NCI-H345 (cell line): ENCODE measurements around the gene AARSD1.
"Not testable (repeated sequence)": the region's sequence is repeated elsewhere in the genome, so short reads cannot be mapped to it uniquely, and the experiment has no call there.

ENCODE experiments used
- DNase-seq: peaks from one replicate; lab custom pipeline; 2025; lab: John Stamatoyannopoulos, UW

The AARSD1 gene

DNA sequence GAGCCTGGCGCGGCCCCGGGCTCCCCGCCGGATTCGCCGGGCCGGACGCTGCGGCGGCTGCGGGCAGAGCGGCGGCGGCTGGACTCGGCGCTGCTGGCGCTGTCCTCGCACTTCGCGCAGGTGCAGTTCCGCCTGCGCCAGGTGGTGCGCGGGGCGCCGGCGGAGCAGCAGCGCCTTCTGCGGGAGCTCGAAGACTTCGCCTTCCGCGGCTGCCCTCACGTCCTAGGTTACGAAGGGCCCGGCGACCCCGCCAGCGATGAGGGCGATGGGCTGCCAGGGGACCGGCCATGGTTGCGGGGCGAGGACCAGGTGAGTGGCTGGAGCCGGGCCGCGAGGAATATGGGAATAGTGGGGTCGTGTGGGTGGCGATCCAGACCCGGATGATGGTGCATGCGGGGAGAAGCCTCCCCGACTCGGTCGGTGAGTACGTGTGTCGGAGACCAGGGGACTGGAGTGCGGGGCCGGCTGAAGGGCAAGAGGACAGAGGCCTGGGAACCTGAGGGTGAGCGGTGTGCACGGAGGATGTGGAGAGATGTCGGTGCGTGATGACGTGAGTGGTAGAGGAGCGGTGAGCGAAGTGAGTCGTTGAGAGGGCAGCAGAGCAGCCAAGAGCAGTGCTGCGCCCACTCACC lies 16.6 kb upstream of the AARSD1 start:
- DNase-seq: peak; percentile 41

DNA sequence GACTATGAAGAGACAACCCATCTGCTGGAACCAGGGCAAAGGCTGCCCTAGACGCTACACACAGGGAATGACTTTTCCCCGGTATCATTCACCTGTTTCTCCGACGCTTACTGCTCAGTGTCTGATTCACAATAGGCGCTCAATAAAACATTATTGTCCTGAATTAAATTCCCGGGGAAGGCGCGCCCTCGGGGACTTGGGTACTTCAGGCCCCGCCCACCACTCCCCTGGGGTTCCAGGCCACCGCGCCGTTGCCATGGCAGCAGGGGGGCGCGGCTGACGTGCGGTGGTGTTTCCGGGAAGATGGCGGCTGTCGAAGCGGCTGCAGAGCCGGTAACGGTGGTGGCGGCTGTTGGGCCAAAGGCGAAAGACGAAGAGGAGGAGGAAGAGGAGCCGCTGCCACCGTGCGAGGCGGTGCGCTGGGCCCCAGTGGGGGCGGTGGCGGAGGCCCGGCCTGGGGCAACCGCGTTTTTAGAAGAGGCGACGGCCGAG lies 16.1 kb upstream of the AARSD1 start, which contains the start of gene RUNDC1:
Gene RUNDC1 (plus strand): TSS at position 292 of the 492 bp plus-strand sequence. CDS start 12 bp downstream, at position 304.
- peak; percentile 93 for DNase-seq

DNA sequence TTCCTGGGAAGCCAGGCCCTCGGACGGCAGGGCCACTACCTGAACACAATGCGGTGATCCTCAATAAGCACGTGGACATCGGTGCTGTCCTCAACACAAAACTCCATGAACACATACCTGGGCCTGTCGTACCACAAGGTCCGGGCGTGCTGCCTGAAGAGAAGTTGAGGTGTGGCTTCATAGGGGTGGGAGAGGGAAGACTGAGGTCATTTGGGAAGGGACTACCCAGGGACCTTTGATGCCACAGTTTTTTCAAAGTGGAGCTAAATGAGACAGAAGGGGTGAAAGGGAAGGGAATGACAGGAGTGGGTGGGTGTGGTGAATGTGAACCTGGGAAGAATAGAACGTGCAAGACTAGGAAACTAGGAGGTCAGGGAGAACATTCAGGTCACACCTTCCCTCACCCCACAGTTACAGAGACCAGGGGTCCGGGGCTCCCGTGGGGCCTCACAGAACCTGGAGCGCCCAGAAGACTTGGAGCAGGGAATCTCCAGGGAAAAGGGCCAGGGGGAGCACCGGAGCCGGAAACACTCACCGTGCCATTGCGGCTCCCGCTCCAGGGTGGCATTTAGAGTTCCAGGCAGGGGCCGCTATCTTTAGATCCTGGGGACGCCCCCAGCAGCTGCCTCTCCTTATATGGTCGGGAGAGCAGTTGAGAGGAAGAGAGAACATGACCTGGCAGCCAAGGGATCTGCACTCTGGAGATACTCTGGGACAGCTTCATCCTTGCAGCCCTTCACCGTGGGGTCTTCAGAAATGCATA lies 15.4 kb upstream of the AARSD1 start, which contains the start of gene PTGES3L:
Gene PTGES3L (minus strand): TSS at position 570 of the 763 bp plus-strand sequence. CDS start 27 bp downstream, at position 543.
- DNase-seq: peak; percentile 77

DNA sequence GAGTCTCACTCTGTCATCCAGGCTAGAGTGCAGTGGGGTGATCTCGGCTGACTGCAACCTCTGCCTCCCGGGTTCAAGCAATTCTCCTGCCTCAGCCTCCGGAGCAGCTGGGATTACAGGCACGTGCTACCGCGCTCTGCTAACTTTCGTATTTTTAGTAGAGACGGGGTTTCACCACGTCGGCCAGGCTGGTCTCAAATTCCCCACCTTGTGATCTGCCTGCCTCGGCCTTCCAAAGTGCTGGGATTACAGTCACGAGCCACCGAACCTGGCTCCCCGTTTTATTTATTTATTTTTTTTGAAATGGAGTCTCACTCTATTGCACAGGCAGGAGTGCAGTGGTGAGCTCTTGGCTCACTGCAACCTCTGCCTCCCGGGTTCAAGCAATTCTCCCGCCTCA lies 11.4 kb upstream of the AARSD1 start:
- DNase-seq: not testable (repeated sequence)

DNA sequence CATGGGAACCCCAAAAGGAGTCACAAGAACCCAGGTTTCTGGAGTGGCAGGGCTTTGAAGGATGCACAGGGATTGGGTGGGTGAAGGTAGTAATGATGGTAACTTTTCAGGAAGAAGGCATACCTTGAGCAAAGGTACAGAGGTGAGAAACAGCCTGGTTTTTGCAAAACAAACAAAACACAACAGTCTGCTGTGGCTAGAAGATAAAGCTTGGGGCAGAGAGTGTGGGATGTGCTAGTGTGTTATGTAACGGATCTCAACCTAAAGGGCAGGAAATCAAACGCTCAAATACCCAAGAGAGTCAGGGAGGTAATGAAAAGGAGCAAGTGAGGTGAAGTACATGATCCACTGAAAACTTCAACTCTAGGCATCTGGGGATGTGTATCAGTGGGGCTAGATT lies 11.0 kb upstream of the AARSD1 start:
- DNase-seq: no peak

DNA sequence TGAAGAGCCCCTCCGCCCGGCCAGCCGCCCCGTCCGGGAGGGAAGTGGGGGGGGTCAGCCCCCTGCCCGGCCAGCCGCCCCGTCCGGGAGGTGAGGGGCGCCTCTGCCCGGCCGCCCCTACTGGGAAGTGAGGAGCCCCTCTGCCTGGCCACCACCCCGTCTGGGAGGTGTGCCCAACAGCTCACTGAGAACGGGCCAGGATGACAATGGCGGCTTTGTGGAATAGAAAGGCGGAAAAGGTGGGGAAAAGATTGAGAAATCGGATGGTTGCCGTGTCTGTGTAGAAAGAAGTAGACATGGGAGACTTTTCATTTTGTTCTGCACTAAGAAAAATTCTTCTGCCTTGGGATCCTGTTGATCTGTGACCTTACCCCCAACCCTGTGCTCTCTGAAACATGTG lies 9.1 kb upstream of the AARSD1 start:
- not testable (repeated sequence) for DNase-seq

DNA sequence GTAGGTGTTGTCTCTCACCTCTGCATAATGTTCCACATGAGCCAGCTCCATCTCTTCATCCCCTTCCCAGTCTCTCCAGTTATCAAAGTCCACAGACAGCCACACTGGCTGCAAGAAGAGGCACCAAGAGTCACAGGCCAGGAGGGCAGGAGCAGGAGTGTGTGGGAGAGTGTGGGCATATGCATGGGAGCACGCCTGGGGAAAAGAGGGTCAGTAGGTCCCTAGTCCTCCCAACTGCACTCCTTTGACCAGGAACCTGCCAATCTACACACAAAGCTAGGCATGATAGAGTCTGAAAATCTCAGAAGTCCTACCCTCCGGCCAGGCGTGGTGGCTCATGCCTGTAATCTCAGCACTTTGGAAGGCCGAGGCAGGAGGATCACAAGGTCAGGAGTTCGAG lies 7.3 kb upstream of the AARSD1 start:
- DNase-seq: no peak

DNA sequence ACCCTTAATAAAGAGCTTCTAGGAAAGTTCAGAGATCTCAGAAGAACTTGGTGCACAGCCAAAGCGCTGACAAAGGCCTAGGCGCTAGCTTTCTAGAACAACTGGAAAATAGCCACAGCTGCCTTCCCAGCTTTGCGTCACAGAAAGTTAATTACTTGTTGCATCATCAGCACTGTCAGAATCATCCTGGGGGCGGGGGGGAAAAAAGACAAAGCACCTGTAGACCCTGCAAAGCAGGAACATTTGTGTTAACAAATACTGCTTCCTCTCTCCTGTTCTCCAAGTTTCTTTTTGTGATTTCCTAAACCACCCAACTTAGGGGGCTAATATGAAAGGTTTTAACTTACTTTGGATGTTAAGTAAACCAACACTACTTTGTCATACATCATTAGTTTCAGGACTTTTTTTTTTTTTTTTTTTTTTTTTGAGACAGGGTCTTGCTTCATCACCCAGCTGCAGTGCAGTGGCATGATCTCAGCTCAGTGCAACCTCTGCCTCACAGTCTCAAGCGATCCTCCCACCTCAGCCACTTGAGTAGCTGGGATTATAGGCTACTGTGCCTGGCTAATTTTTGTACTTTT lies 4.8 kb upstream of the AARSD1 start:
- no peak for DNase-seq

DNA sequence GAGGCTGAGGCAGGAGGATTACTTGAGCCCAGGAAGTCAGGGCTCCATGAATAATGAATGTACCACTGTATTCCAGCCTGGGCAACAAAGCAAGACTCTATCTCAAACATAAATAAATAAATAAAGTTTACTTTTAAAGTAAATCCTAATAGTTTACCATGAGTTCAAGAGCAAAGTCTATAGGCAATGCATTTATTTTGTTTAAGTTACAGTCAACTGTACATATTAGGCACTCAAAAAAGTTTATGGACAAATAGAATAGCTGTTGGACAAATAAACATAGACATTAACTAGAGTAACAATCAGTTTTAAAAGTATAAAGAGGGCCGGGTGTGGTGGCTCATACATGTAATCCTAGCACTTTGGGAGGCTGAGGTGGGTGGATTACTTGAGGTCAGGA lies 3.7 kb upstream of the AARSD1 start:
- no peak for DNase-seq

DNA sequence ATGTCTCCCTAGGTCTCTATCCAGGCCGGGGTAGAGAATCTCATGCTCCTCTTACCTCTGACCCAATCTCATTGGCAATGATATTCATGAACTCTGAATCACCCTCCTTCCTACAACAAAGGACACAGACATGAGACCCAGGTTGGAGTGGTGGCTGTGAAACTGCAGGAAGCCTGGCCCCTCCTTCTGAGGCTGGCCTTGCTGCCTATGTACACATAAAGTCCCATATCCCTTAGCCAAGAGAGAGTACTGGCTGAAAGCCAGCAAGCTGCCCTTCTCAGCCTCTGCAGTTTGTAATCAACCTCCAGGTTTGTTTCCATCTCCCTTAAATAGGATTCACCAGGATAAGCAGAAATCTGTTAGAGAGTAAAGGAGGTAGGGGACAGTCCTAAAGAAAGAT lies 10.6 kb downstream of the AARSD1 start:
- no peak for DNase-seq

DNA sequence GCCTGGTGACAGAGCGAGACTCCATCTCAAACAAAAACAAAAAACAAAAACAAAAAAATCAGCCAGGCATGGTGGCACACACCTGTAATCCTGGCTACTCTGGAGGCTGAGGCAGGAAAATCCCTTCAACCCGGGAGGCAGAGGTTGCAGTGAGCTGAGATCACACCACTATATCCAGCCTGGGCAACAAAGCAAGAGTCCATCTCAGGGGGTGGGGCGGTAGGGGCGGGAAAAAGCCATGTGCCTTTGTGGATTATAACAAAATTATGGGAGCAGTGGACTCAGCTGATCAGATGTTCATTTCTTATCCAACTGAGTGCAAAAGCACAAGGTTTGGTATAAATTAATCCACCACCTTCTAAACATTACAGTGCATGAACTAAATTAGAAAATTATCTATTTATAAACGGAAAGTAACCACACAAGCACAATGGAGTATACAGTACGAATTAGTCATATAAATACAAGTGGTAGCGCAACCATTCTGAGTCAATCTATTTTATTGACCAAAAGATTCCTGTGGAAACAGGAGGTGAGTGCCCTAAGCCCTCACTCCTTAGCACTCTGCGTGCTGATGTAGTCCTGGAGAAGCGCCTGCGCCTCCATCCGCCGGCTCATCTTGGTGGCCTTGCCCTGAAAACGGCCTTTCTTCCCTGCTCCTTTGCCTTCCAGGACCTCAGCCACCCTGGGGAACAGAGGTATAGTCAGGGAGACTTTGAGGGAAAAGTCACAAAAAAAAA lies 14.0 kb downstream of the AARSD1 start:
- no peak for DNase-seq

DNA sequence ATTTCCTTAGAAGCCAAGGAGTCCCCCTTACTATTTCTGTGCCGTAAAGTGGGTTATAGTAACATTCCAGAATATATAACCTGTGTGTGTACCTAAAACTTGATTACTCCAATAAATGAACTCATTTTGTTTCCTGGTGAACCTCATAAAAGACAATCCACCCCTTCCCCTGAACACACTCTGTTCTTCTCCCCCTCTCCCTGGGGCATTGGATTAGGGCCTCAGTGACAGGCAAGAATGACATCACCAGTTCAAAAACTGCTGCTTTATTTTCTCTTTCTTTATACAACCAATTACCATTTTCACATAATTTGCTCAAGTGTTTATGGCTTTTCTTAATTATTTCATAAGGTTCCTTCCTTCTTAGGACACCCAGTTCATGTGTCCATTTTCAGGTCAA lies 17.4 kb downstream of the AARSD1 start:
- DNase-seq: no peak

DNA sequence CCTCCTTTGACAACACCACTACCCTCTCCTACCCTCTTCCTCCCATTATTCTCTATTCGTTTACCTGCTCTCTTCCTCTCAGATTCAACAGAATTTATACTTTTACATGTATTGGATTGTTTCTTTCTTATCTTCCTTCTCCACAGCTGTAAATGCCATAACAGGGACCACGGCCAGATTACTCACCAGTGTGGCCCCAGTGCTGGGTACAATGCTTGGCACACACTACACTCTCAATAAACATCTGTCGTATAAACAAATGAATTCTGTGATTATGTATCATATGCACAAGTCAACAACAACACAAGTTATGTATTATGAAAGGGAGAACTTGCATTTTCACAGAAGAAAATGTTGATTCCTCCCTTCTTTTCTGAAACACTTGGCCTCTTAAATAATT lies 20.0 kb downstream of the AARSD1 start:
- no peak for DNase-seq

DNA sequence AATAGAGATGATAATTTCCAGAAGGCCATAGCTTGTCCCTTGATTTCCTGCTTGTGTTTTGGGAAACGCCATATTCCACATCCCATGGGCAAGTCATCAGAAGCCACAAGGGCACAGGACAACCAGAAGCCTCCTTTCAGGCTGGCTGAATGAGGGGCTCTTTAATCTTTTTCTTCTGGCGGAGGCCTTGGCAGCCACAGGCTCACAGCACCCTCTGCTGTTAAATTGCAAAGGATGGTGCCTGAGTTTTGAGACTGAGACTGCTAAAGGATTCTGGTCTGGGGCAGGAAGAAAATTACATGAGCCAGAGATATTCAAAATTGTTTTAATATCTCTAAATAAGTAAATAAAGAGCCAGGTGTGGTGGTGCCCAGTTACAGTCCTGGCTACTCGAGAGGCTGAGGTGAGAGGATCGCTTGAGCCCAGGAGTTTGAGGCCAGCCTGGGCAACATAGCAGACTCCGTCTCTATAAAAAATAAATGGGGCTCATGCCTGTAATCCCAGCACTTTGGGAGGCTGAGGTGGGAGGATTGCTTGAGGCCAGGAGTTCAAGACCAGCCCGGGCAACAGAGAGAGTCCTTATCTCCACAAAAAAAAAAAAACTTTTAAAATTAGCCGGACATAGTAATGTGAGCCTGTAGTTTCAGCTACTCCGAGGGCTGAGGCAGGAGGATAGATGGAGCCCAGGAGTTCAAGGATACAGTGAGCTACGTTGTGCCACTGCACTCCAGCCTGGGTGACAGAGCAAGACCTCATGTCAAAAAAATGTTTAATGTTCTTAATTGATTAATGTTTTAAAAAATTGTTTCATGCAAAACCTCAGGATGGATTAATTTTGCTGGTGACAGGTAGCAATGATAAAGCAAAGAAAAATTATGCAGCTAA lies 26.3 kb downstream of the AARSD1 start:
- peak; percentile 34 for DNase-seq

DNA sequence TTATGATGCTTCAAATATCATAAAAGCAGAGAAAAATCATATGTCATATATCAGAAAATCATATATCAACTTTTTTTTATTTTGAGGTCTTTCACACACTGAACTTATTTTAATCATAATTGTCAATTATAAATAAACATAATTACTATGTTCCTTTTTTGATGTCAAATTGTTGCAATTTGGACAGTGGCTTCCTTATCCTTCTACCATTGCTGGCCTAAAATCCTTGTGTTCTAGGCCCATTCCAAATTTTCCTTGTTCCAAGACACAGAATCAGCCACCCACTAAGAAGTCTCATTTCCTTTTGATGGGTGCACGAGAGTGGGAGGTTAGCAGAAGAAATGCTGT lies 34.8 kb downstream of the AARSD1 start:
- no peak for DNase-seq

DNA sequence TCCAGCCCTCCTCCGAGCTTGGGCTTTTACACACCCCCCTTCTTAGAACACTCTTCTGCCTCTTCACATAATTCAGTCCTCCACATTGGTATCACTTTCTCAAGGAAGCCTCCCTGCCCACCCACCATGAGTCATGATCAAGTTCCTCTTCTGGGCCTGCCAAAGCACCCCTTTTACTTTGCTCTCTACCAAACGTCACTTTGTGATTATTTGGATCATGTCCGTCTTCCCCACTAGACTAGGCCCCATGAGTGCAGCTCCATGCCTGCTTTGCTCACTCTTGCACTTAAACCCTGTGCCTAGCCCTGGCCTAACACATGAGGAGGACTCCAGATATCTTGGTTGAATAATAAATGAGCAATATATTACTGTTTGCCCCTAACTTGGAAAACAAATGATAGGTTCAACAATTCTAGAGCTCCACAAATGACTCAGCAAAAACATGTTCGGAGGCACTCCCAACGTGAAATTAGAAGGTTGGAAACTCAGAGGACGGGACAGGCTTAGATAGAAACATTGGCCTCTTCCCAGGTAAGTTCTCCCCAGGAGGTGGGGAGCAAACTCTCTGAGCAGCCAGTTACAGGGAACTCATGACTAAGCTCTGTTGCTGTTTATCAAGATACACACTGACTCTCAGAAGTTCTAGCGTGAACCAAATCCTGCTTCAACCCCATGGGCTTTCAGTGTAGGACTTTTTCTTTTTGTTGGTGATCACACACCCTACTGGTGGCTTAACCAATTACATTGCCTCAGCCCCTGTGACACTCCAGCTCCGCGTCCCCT lies 35.3 kb downstream of the AARSD1 start:
- no peak for DNase-seq

DNA sequence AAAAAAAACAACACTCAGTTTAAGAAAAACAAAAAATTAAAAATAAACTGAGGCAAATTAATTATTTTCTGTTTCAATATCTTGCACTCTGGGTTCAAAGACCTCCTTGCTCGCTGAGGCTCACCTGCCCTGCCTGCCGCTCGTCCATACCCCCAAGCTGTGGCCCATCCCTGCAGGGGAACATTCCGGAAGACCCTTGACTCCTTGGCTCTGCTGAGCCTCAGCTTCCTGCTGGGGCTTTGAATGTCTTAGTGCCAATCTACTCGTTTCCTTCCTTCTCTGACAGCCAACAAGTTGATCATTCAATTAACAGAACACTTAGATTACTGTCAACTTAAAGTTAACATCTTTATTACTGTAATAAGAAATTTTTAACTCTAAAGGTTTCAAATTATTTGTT lies 39.4 kb downstream of the AARSD1 start:
- no peak for DNase-seq

DNA sequence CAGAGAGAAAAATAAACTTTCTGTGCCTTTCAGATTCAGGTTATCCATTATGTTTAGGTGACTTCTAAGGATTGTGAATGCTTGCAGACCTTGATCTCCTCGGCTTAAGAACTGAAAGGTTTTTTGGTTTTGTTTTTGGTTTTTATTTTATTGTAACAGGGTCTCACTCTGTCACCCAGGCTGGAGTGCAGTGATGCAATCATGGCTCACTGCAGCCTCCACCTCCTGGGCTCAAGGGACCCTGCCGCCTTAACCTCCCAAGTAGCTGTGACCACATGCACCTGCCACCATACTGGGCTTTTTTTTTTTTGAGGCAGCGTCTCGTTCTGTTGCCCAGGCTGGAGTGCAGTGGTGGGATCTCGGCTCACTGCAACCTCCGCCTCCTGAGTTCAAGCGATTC lies 40.8 kb downstream of the AARSD1 start:
- not testable (repeated sequence) for DNase-seq

DNA sequence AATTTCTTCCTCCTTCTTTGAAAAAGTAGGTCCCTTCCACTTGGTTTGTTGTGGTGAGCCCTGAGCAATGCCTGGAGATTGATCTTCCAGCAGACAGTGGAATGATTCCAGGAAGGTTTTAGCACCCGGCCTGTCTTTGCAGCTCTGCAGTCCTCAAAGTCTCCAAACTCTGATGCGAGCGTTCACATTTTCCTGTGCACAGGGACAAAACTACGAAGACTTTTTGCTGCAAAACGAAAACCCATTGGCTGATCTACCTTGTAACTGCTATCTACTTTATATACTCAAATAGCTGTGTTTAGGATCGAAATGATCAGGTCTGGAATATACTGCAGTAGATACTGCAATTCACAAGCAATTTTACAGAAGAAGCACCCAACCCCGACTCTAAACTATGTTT lies 42.0 kb downstream of the AARSD1 start:
- no peak for DNase-seq

DNA sequence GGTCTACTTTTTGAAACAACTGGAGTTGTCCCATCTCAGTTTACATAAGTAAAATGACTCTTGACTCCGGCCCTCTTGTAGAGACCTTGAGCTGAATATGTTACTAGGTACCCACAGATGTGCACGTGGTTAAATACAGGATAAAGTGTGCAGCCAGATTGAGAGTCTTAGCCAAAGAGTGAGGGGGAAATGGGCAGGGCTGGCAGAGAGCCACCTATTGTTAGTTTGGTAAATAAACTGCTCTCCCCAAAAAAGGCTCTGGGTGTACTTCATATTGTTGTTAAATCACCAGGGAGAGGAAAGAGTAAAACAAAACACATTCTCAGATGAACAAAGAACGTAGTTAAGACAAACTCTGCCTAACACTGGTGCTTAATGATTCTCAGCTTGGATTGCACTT lies 43.3 kb downstream of the AARSD1 start:
- DNase-seq: peak; percentile 32
